HCT116 (cell line): ENCODE results near the gene FAM53A.

Source experiments
- CEBPB ChIP-seq: IDR thresholded peaks from 2 replicates; pipeline ENCODE4 v1.6.1; 2012; ENCODE audit warnings: low read depth
- ELF1 ChIP-seq: IDR thresholded peaks from 2 replicates; pipeline ENCODE4 v1.6.1; 2012; ENCODE audit warnings: low read depth, borderline replicate concordance
- EZH2 ChIP-seq: fragments of 200-600 bp; sonication (generic); IDR thresholded peaks from 2 replicates; pipeline ENCODE4 v1.6.1; 2017; ENCODE audit warnings: antibody characterized with exemption, mixed run types
- EZH2phosphoT487 ChIP-seq: fragments of 200-600 bp; IDR thresholded peaks from 2 replicates; pipeline ENCODE4 v1.6.1; 2018; ENCODE audit warnings: antibody characterized with exemption, borderline replicate concordance
- POLR2A ChIP-seq: IDR thresholded peaks from 2 replicates; pipeline ENCODE4 v1.7.0; 2011; ENCODE audit warnings: borderline replicate concordance; ENCODE audit not compliant: insufficient read depth, insufficient read length; ENCODE audit errors: extremely low read depth
- POLR2AphosphoS5 ChIP-seq: IDR thresholded peaks from 2 replicates; pipeline ENCODE4 v1.6.1; 2011; ENCODE audit warnings: mild to moderate bottlenecking, low read depth, low read length, moderate library complexity
- RAD21 ChIP-seq: IDR thresholded peaks from 2 replicates; pipeline ENCODE4 v1.6.1; 2012; ENCODE audit warnings: low read depth, mild to moderate bottlenecking
- TF ChIP-seq, protein P1 (sequence below), 3 experiments: fragments of 200-600 bp in 1 of 3; sonication (generic) in 1 of 3; IDR thresholded peaks in 2 of 3; conservative IDR thresholded peaks in 1 of 3; 2 replicates each; pipeline ENCODE4 v1.5.1; 2012 to 2017; ENCODE audit warnings: low read depth in 2 of 3, low read length in 2 of 3, antibody characterized with exemption in 1 of 3, borderline replicate concordance in 1 of 3, control low read depth in 1 of 3, mild to moderate bottlenecking in 1 of 3, mixed read lengths in 1 of 3, mixed run types in 1 of 3, moderate library complexity in 1 of 3; ENCODE audit not compliant: insufficient read depth in 1 of 3
- TF ChIP-seq, protein P2 (sequence below): IDR thresholded peaks from 2 replicates; pipeline ENCODE4 v1.6.1; 2012; ENCODE audit warnings: low read depth
- TF ChIP-seq, protein P3 (sequence below): IDR thresholded peaks from 2 replicates; pipeline ENCODE4 v1.6.1; 2012
- TF ChIP-seq, protein P4 (sequence below): IDR thresholded peaks from 2 replicates; pipeline ENCODE4 v1.6.1; 2011; ENCODE audit warnings: mild to moderate bottlenecking, low read length, moderate library complexity; ENCODE audit not compliant: insufficient replicate concordance; ENCODE audit errors: extremely low read depth

DNA sequence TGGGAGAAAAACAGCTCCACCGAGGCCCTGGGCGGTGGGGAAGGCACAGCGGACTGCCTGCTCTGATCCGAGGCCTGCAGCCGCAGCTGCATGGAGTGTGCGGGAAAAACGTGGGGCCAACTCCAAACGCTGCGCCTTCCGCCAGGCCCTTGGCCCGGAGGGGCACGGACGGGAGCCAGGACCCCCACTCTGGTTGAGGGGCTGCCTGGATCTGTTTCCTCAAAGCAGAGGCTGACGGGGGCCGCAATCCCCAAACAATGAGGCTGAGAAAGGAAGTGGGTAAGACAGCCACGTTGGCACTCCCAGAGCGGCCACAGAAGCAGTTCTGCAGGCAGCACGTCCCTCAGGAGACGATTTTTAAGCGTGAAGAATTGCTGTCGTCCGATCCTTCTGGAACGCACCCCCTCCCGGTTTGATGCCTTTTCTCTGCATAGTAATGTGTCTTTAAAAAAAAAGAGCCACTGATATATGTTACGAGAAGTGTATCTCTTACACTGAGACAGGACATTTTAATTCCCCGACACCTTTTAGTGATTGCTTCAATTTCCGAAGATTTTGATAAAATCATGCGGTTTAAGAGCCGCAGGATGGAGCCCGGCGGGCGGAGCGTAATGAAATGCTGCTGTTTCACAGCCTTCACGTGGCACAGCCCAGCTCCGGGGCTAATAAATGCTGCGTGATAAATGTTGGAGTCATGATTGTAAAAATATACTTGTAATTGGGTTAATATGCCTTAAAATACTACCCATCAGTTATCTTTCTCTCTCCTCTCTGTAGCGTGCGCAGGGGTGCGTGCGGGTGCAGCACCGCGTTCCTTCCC lies 85.7 kb downstream of the FAM53A start:
- no peak for TF ChIP-seq POLR2AphosphoS5
- TF ChIP-seq RAD21, result no peak
- TF ChIP-seq CEBPB, result no peak
- TF ChIP-seq, protein P1, sequence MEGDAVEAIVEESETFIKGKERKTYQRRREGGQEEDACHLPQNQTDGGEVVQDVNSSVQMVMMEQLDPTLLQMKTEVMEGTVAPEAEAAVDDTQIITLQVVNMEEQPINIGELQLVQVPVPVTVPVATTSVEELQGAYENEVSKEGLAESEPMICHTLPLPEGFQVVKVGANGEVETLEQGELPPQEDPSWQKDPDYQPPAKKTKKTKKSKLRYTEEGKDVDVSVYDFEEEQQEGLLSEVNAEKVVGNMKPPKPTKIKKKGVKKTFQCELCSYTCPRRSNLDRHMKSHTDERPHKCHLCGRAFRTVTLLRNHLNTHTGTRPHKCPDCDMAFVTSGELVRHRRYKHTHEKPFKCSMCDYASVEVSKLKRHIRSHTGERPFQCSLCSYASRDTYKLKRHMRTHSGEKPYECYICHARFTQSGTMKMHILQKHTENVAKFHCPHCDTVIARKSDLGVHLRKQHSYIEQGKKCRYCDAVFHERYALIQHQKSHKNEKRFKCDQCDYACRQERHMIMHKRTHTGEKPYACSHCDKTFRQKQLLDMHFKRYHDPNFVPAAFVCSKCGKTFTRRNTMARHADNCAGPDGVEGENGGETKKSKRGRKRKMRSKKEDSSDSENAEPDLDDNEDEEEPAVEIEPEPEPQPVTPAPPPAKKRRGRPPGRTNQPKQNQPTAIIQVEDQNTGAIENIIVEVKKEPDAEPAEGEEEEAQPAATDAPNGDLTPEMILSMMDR (IDR thresholded peaks at IDR 0.05 in 2 of 3, conservative IDR thresholded peaks at IDR 0.05 in 1 of 3; ENCODE audit: borderline replicate concordance in 1 of 3, insufficient read depth in 1 of 3, low read depth in 2 of 3, low read length in 2 of 3), result no peak
- no peak for TF ChIP-seq ELF1
- no peak for TF ChIP-seq EZH2
- TF ChIP-seq EZH2phosphoT487, result no peak
- TF ChIP-seq, protein P2, sequence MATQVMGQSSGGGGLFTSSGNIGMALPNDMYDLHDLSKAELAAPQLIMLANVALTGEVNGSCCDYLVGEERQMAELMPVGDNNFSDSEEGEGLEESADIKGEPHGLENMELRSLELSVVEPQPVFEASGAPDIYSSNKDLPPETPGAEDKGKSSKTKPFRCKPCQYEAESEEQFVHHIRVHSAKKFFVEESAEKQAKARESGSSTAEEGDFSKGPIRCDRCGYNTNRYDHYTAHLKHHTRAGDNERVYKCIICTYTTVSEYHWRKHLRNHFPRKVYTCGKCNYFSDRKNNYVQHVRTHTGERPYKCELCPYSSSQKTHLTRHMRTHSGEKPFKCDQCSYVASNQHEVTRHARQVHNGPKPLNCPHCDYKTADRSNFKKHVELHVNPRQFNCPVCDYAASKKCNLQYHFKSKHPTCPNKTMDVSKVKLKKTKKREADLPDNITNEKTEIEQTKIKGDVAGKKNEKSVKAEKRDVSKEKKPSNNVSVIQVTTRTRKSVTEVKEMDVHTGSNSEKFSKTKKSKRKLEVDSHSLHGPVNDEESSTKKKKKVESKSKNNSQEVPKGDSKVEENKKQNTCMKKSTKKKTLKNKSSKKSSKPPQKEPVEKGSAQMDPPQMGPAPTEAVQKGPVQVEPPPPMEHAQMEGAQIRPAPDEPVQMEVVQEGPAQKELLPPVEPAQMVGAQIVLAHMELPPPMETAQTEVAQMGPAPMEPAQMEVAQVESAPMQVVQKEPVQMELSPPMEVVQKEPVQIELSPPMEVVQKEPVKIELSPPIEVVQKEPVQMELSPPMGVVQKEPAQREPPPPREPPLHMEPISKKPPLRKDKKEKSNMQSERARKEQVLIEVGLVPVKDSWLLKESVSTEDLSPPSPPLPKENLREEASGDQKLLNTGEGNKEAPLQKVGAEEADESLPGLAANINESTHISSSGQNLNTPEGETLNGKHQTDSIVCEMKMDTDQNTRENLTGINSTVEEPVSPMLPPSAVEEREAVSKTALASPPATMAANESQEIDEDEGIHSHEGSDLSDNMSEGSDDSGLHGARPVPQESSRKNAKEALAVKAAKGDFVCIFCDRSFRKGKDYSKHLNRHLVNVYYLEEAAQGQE, result no peak
- TF ChIP-seq, protein P3, sequence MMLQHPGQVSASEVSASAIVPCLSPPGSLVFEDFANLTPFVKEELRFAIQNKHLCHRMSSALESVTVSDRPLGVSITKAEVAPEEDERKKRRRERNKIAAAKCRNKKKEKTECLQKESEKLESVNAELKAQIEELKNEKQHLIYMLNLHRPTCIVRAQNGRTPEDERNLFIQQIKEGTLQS, result no peak
- no peak for TF ChIP-seq POLR2A
- TF ChIP-seq, protein P4, sequence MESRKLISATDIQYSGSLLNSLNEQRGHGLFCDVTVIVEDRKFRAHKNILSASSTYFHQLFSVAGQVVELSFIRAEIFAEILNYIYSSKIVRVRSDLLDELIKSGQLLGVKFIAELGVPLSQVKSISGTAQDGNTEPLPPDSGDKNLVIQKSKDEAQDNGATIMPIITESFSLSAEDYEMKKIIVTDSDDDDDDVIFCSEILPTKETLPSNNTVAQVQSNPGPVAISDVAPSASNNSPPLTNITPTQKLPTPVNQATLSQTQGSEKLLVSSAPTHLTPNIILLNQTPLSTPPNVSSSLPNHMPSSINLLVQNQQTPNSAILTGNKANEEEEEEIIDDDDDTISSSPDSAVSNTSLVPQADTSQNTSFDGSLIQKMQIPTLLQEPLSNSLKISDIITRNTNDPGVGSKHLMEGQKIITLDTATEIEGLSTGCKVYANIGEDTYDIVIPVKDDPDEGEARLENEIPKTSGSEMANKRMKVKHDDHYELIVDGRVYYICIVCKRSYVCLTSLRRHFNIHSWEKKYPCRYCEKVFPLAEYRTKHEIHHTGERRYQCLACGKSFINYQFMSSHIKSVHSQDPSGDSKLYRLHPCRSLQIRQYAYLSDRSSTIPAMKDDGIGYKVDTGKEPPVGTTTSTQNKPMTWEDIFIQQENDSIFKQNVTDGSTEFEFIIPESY, result no peak
